HCT116 (cell line): ENCODE measurements around the gene CHST11. TPM values are rescaled to one million over a fixed set of nuclear protein-coding genes. Genes with fewer than 3 reads are reported as not detected.
A peak's percentile ranks its signal among the peaks of the same experiment; 100 is the strongest.

ENCODE experiments used
- ATAC-seq: fragments of 200-7000 bp; cut with Tn5 transposase; 2 replicates; pipeline ENCODE4 v1.9.1; 2020; ENCODE audit warnings: mild to moderate bottlenecking, moderate library complexity
- BruUV-seq: library from RNA; stranded (reverse); fragments of 400-500 nt; replicated peaks from 2 replicates; lab custom pipeline; 2021; lab: Mats Ljungman, UMichigan
- CTCF ChIA-PET: fragments of 300-600 bp; sonication (Branson Sonifier 250); formaldehyde crosslinking; loops from one replicate; lab custom pipeline; 2021; ENCODE audit warnings: antibody characterized with exemption; lab: Charles Lee
- POLR2A ChIA-PET: fragments of 300-600, 350-600 bp; sonication (Branson Sonifier 250); formaldehyde crosslinking; loops from one replicate; lab custom pipeline; 2021; ENCODE audit warnings: antibody characterized with exemption; lab: Charles Lee
- RAD21 ChIA-PET, 2 experiments: fragments of 300-600 bp; sonication (Branson Sonifier 250); formaldehyde crosslinking; loops; one replicate each; lab custom pipeline; 2023; ENCODE audit warnings: low total read pairs in 2 of 2; ENCODE audit not compliant: uncharacterized antibody in 2 of 2, unreplicated experiment in 2 of 2, low non-redundant PET in 1 of 2; lab: Charles Lee
- DNase-seq: peaks from one replicate; pipeline ENCODE4 v3.0.0-alpha.2; 2010; ENCODE audit warnings: low read depth, low spot score
- H2AFZ ChIP-seq: fragments of 200-600 bp; shearing (Covaris generic), sonication (generic); 2 replicates; pipeline ENCODE4 v1.6.1; 2017; ENCODE audit warnings: low read depth, mixed run types, mixed read lengths, antibody characterized with exemption, low read length; ENCODE audit not compliant: poor library complexity, severe bottlenecking
- H3K27ac ChIP-seq: 2 replicates; pipeline ENCODE4 v1.5.1; 2012; ENCODE audit warnings: low read depth, low read length
- H3K27me3 ChIP-seq: fragments of 200-600 bp; sonication (generic); 2 replicates; pipeline ENCODE4 v1.6.1; 2016; ENCODE audit warnings: mixed run types, low read length, mixed read lengths; ENCODE audit not compliant: insufficient read depth
- H3K36me3 ChIP-seq, 2 experiments: fragments of 200-500 bp in 1 of 2; fragments of 200-600 bp in 1 of 2; sonication (Bioruptor generic) in 1 of 2; sonication (generic) in 1 of 2; 2 replicates each; pipeline versions ENCODE4 v1.5.1 to v1.6.1; 2014 to 2016; ENCODE audit warnings: low read length in 2 of 2, inconsistent platforms in 1 of 2, mixed read lengths in 1 of 2, mixed run types in 1 of 2; ENCODE audit not compliant: insufficient read depth in 2 of 2, control insufficient read depth in 1 of 2
- H3K4me1 ChIP-seq, 2 experiments: fragments of 200-600 bp in 1 of 2; sonication (generic) in 1 of 2; 2 replicates each; pipeline versions ENCODE4 v1.5.1 to v1.6.1; 2012 to 2017; ENCODE audit warnings: low read length in 2 of 2, inconsistent platforms in 1 of 2, mild to moderate bottlenecking in 1 of 2, mixed read lengths in 1 of 2, mixed run types in 1 of 2, moderate library complexity in 1 of 2; ENCODE audit not compliant: insufficient read depth in 2 of 2, control insufficient read depth in 1 of 2
- H3K4me2 ChIP-seq: fragments of 200-600 bp; sonication (generic); 2 replicates; pipeline ENCODE4 v1.6.1; 2017; ENCODE audit warnings: mixed run types, low read length, mixed read lengths
- H3K4me3 ChIP-seq, 2 experiments: fragments of 200-600 bp in 1 of 2; sonication (generic) in 1 of 2; replicated peaks in 1 of 2; 2 replicates each; pipeline ENCODE4 v1.5.1; 2011 to 2016; ENCODE audit warnings: low read length in 2 of 2, control low read depth in 1 of 2, low read depth in 1 of 2, mild to moderate bottlenecking in 1 of 2, mixed read lengths in 1 of 2, mixed run types in 1 of 2
- H3K79me2 ChIP-seq: fragments of 200-600 bp; sonication (generic); 2 replicates; pipeline ENCODE4 v1.6.1; 2017; ENCODE audit warnings: mild to moderate bottlenecking, mixed run types, low read length, moderate library complexity, mixed read lengths; ENCODE audit not compliant: insufficient read depth
- H3K9ac ChIP-seq: fragments of 200-600 bp; sonication (generic); 2 replicates; pipeline ENCODE4 v1.6.1; 2016; ENCODE audit warnings: low read length, mixed read lengths
- H3K9me2 ChIP-seq: fragments of 200-600 bp; sonication (generic), shearing (Covaris generic); 2 replicates; pipeline ENCODE4 v1.6.1; 2017; ENCODE audit warnings: mixed run types, mild to moderate bottlenecking, moderate library complexity; ENCODE audit not compliant: insufficient read depth
- H3K9me3 ChIP-seq, 2 experiments: fragments of 200-500 bp in 1 of 2; fragments of 200-600 bp in 1 of 2; sonication (Bioruptor generic) in 1 of 2; sonication (generic) in 1 of 2; 2 replicates each; pipeline ENCODE4 v1.6.1; 2014 to 2017; ENCODE audit warnings: low read length in 2 of 2, mixed read lengths in 2 of 2, inconsistent platforms in 1 of 2, low read depth in 1 of 2, mild to moderate bottlenecking in 1 of 2, mixed run types in 1 of 2, moderate library complexity in 1 of 2; ENCODE audit not compliant: control insufficient read depth in 1 of 2, insufficient read depth in 1 of 2
- H4K20me1 ChIP-seq: fragments of 200-600 bp; sonication (generic), shearing (Covaris generic); 2 replicates; pipeline ENCODE4 v1.6.1; 2017; ENCODE audit warnings: mixed run types, mild to moderate bottlenecking, moderate library complexity; ENCODE audit not compliant: insufficient read depth
- CBX3 ChIP-seq: IDR thresholded peaks from 2 replicates; pipeline ENCODE4 v1.6.1; 2012; ENCODE audit warnings: low read depth
- CEBPB ChIP-seq: IDR thresholded peaks from 2 replicates; pipeline ENCODE4 v1.6.1; 2012; ENCODE audit warnings: low read depth
- CTCF ChIP-seq, 3 experiments: fragments of 200-600 bp in 1 of 3; sonication (generic) in 1 of 3; IDR thresholded peaks in 2 of 3; conservative IDR thresholded peaks in 1 of 3; 2 replicates each; pipeline ENCODE4 v1.5.1; 2012 to 2017; ENCODE audit warnings: low read depth in 2 of 3, low read length in 2 of 3, antibody characterized with exemption in 1 of 3, borderline replicate concordance in 1 of 3, control low read depth in 1 of 3, mild to moderate bottlenecking in 1 of 3, mixed read lengths in 1 of 3, mixed run types in 1 of 3, moderate library complexity in 1 of 3; ENCODE audit not compliant: insufficient read depth in 1 of 3
- EGR1 ChIP-seq: IDR thresholded peaks from 2 replicates; pipeline ENCODE4 v1.6.1; 2012; ENCODE audit warnings: low read depth
- POLR2AphosphoS5 ChIP-seq: IDR thresholded peaks from 2 replicates; pipeline ENCODE4 v1.6.1; 2011; ENCODE audit warnings: mild to moderate bottlenecking, low read depth, low read length, moderate library complexity
- RAD21 ChIP-seq: IDR thresholded peaks from 2 replicates; pipeline ENCODE4 v1.6.1; 2012; ENCODE audit warnings: low read depth, mild to moderate bottlenecking
- REST ChIP-seq: IDR thresholded peaks from 2 replicates; pipeline ENCODE4 v1.6.1; 2012; ENCODE audit warnings: low read depth
- YY1 ChIP-seq: IDR thresholded peaks from 2 replicates; pipeline ENCODE4 v1.6.1; 2011; ENCODE audit warnings: low read length, low read depth, moderate library complexity, mild to moderate bottlenecking; ENCODE audit not compliant: insufficient replicate concordance; ENCODE audit errors: extremely low read depth
- intact Hi-C: fragments of 100-400 bp; cut with micrococcal nuclease; formaldehyde crosslinking; loops from 2 replicates; pipeline ENCODE4 v1.10.0; 2022
- total RNA-seq: library from RNA; stranded (reverse); gene quantifications from one replicate; pipeline ENCODE4 v1.2.1, GENCODE V29; 2021; ENCODE audit not compliant: unreplicated experiment
- TF ChIP-seq, protein P1 (sequence below): IDR thresholded peaks from 2 replicates; pipeline ENCODE4 v1.6.1; 2012
- TF ChIP-seq, protein P2 (sequence below): IDR thresholded peaks from 2 replicates; pipeline ENCODE4 v1.6.1; 2011; ENCODE audit warnings: mild to moderate bottlenecking, low read length, moderate library complexity; ENCODE audit not compliant: insufficient replicate concordance; ENCODE audit errors: extremely low read depth

The CHST11 gene
- total RNA-seq, 1 experiment from 2014 or later: 10.1 TPM

GRCh38 chr12:104604995-104605675 is 148.4 kb downstream of the CHST11 start (continued):
- TF ChIP-seq CTCF (IDR thresholded peaks at IDR 0.05 in 2 of 3, conservative IDR thresholded peaks at IDR 0.05 in 1 of 3; ENCODE audit: borderline replicate concordance in 1 of 3, insufficient read depth in 1 of 3, low read depth in 2 of 3, low read length in 2 of 3) (no peak), CEBPB (peak; percentile 65), YY1 (no peak)

DNA sequence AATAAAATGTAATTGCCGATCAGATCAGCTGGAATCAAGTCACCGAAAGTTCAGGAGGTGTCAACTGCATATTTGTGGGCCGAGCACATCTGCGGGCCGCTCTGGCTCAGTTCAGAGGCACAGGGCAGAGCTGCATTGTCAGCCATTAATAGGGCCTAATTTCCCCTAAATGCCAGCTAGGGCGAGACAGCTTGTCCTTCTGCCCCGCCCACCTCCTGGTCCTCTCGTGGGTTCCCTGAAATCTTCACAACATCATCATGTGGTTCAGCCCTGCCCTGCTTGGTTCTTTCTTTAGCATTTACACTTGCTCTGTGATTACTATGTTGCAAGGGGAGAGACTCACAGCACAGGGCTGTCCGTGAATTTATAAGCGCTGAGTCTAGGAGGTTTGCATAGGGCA is 148.9 kb downstream of the CHST11 start:
- Histone ChIP-seq H3K9me3 (no peaks in the 10 kb centered on the region), H3K4me3 (peak overlapping the region; percentile 22 to 27), H3K4me1 (peaks cover 39 to 58% of the 10 kb centered on the region in 2 experiments), H2AFZ (peak overlapping the region; percentile 62), H3K36me3 (no peaks in the 10 kb centered on the region), H4K20me1 (no peaks in the 10 kb centered on the region), H3K79me2 (no peaks in the 10 kb centered on the region), H3K9me2 (no peaks in the 10 kb centered on the region), H3K4me2 (peak overlapping the region; percentile 79), H3K27ac (peak overlapping the region; percentile 70), H3K27me3 (no peaks in the 10 kb centered on the region), H3K9ac (peak overlapping the region; percentile 38)
- ChIA-PET RAD21 (interaction anchor here in 1 of 2 experiments (1.5 kb wide), 1 partner anchor 17 kb away, joined by 4 read pairs; no protein-coding TSS in a partner anchor), POLR2A (no interaction called here), CTCF (no interaction called here)
- BruUV-seq: no TSS peak
- no peak for DNase-seq
- intact Hi-C loops: loop anchor here (10.0 kb wide), 1 partner anchor 221 kb away; no protein-coding TSS in a partner anchor
- ATAC-seq: peak; percentile 18; the same call in 1 of the 2 replicates
- TF ChIP-seq CBX3: no peak
- TF ChIP-seq EGR1: no peak
- TF ChIP-seq, protein P1, sequence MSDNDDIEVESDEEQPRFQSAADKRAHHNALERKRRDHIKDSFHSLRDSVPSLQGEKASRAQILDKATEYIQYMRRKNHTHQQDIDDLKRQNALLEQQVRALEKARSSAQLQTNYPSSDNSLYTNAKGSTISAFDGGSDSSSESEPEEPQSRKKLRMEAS: 0 out of 2 replicates have a peak, but pooled peaks have one; percentile 5
- TF ChIP-seq, protein P2, sequence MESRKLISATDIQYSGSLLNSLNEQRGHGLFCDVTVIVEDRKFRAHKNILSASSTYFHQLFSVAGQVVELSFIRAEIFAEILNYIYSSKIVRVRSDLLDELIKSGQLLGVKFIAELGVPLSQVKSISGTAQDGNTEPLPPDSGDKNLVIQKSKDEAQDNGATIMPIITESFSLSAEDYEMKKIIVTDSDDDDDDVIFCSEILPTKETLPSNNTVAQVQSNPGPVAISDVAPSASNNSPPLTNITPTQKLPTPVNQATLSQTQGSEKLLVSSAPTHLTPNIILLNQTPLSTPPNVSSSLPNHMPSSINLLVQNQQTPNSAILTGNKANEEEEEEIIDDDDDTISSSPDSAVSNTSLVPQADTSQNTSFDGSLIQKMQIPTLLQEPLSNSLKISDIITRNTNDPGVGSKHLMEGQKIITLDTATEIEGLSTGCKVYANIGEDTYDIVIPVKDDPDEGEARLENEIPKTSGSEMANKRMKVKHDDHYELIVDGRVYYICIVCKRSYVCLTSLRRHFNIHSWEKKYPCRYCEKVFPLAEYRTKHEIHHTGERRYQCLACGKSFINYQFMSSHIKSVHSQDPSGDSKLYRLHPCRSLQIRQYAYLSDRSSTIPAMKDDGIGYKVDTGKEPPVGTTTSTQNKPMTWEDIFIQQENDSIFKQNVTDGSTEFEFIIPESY: no peak
- TF ChIP-seq RAD21: no peak
- no peak for TF ChIP-seq POLR2AphosphoS5
- TF ChIP-seq REST: no peak
